COLO829 (cell line): ENCODE results near the gene ATXN7L2.

Experiments
- DNase-seq: peaks from one replicate; pipeline ENCODE4 v3.0.0; 2012; ENCODE audit warnings: low spot score

ATXN7L2 gene

GRCh38 chr1:109527098-109527811 is 43.5 kb downstream of the ATXN7L2 start:
- no peak for DNase-seq

- no peak for DNase-seq
Observed at GRCh38 chr1:109527846-109528695, 44.4 kb downstream of the ATXN7L2 start.

GRCh38 chr1:109528712-109529111 is 45.0 kb downstream of the ATXN7L2 start:
- DNase-seq, result no peak

GRCh38 chr1:109529881-109530456 is 46.3 kb downstream of the ATXN7L2 start:
- DNase-seq, result no peak

- no peak for DNase-seq
Observed at GRCh38 chr1:109530457-109531087, 46.9 kb downstream of the ATXN7L2 start.

GRCh38 chr1:109531380-109531779 is 47.7 kb downstream of the ATXN7L2 start:
- DNase-seq, result no peak

GRCh38 chr1:109531826-109532364 is 48.2 kb downstream of the ATXN7L2 start:
- no peak for DNase-seq

- peak; percentile 59 for DNase-seq
Observed at GRCh38 chr1:109532365-109533136, 48.8 kb downstream of the ATXN7L2 start.

GRCh38 chr1:109534307-109534858 is 50.7 kb downstream of the ATXN7L2 start:
- DNase-seq, result no peak

GRCh38 chr1:109535481-109535880 is 51.8 kb downstream of the ATXN7L2 start:
- no peak for DNase-seq

GRCh38 chr1:109535971-109536491 is 52.3 kb downstream of the ATXN7L2 start:
- DNase-seq, result no peak

- DNase-seq, result no peak
Observed at GRCh38 chr1:109537450-109538178, 53.9 kb downstream of the ATXN7L2 start.

GRCh38 chr1:109538827-109539555 is 55.3 kb downstream of the ATXN7L2 start:
- DNase-seq, result no peak

- DNase-seq, result no peak
Observed at GRCh38 chr1:109539676-109540075, 56.0 kb downstream of the ATXN7L2 start, which contains the start of gene GPR61. TSS of gene GPR61 (plus strand) at chr1:109539872. CDS start at chr1:109543023, 3,151 bp downstream.

GRCh38 chr1:109541102-109541501 is 57.4 kb downstream of the ATXN7L2 start:
- no peak for DNase-seq
